HG03460 (cell line): ENCODE measurements around the gene GLUL.
A peak's percentile ranks its signal among the peaks of the same experiment; 100 is the strongest.

Experiments used
- ATAC-seq: cut with Tn5 transposase; IDR thresholded peaks from one replicate; pipeline ENCODE4 v1.9.1; 2021; ENCODE audit not compliant: unreplicated experiment

The GLUL gene

DNA sequence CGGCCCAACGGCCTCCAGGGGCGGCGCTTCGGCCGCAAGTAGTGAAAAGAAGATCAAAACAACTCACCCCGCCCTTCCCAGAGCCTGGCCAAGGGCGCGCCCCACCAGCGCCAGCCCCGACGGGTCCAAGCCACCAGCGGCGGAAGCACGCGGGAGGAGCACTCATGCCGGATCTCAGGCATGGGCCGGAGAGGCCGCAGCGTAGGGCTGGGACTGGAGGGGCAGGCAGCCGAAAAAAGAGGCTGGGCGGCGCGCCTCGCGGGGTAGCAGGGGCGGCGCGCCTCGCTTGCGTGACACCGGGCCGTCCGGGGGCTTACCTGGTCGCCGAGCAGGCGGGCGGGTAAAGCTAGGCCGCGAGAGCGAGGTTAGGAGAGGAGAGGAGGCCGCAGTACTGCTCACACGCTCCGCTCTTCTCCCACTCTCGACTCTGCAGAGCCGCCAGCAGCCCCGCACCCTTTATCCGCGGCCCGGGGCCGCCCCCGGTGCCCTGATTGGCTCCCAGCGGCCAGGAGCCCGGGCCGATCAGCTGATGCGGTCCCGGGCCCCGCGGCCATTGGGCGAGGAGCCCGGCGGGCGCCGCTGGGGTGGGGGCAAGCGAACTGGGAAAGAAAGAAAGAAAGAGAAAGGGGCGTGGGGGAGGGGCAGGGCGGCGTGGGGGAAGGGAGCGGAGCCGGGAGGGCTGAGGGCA is at the start of gene GLUL:
TSS of gene GLUL (minus strand) at position 429 of the 688 bp plus-strand sequence. CDS start 3,053 bp downstream, outside the sequence.
- peak; percentile 65 for ATAC-seq

DNA sequence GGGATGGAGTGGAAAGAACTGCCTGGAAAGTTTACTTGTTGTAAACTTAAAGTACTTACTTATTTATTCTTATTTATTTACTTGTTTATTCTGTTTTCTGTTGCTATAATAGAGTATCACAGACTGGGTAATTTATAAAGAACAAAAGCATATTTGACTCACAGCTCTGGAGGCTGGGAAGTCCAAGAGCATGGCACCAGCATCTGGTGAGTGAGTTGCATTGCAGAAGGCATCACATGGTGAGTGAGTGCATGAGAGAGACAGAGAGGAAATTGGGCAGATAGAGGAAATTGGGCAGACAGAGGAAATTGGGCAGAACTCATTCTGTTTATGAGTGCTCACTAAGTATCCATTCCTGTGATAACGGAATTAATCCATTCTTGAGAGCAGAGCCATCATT is 46.7 kb upstream of the GLUL start:
- ATAC-seq = no peak

DNA sequence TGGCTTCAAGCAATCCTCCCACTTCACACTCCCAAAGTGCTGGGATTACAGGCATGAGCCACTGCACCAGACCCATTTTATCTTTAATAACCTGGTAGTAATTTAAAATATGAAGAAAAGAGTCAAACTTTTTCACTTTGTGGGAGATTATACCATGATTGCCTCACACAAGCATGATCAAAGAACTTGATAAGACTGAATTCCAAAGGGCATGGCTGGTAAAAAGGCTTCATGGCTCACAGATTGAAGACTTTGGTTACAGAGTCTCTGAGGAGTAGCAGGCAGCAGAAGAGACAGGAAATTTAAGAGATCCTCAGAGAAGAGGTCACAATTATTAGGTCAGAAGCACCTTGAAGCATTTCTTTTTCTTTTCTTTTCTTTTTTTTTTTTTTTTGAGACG is 42.0 kb upstream of the GLUL start:
- no peak for ATAC-seq

DNA sequence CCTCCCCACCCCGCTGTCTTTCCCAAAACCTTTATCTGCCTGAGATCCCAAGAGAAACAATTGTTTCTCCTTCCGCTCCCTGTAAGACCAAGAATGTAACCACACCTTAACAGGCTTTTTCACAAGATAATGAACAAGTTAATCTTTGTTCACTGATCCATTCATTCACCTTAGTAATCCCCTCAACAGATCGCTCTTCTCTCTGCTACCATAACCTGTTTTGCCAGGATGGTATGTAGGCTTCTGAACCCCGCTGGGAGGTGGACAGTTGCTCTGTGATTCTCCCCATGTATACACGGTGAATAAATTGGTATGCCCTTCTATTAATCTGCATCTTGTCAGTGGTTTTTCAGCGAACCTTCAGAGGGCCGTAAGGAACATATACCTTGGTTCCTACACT is 39.7 kb upstream of the GLUL start:
- ATAC-seq = no peak

DNA sequence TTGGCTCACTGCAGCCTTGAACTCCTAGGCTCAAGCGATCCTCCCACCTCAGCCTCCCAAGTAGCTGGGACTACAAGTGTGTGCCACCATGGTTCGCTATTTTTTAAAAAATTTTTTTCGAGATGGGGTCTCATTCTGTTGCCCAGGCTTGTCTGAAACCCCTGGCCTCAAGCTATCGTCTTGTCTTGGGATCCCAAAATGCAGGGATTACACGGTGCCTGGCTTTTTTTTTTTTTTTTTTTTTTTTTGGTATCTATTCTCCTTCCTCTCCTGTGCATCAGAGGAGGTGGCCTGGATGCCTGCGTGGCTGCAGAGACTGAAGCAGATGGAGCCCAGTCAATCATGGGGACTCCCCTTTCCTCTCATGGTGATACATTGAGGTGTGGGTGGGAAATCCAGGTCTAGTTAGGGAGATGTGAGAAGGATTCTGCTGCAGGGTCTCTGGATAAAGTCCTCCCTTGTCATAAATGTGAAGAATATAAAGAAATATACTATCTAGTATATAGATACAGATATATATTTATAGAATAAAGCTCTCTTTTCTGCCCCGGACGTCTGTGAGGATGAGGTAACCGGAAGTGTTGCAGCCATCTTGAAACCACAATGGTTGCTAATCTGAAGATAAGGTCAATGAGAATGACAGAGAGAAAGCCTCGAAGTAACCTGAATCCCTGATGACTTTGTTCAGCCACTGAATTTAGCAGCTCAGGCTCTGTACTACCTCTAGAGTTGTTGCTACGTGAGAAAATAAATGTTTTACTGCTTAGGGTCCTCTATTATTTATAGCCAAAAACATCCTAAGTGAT is 38.9 kb upstream of the GLUL start:
- ATAC-seq = no peak

GRCh38 chr1:182428043-182428442 is 36.5 kb upstream of the GLUL start:
- ATAC-seq = no peak

- ATAC-seq = peak; percentile 68
These were observed 35.1 kb upstream of the GLUL start for GRCh38 chr1:182426442-182427430.

DNA sequence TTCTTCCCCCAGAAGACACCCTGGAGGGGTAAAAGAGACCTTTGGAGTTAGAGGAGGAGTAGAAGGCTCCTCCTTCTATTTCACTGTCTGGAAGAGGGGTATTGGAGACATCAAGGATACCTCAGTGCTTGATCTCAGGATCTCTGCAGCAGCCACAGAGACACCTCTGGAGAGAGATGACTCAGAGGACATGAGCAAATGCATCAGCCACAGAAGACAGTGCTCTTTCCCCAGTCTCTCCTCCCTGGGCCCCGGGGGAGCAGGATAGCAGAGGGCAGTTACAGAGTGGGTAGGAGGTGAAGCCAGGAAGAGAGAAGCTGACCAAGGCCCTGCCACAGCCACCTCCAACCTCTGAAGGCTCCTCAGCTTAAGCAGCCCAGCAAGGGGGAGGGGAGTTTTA is 24.2 kb upstream of the GLUL start:
- no peak for ATAC-seq

DNA sequence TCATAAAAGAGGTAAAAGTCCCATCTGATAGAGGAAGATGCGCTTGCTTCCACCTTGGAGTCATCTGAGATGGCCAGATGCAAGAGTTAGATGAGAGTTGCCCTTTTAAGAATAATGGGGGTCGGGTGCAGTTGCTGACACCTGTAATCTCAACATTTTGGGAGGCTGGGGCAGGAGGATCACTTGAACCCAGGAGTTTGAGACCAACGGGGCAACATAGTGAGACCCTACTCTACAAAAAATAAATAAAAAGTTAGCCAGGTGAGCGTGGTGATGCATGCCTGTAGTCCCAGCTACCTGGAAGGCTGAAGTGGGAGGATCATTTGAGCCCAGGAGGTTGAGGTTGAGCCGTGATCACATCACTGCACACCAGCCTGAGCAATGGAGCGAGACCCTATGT is 22.4 kb upstream of the GLUL start:
- no peak for ATAC-seq

DNA sequence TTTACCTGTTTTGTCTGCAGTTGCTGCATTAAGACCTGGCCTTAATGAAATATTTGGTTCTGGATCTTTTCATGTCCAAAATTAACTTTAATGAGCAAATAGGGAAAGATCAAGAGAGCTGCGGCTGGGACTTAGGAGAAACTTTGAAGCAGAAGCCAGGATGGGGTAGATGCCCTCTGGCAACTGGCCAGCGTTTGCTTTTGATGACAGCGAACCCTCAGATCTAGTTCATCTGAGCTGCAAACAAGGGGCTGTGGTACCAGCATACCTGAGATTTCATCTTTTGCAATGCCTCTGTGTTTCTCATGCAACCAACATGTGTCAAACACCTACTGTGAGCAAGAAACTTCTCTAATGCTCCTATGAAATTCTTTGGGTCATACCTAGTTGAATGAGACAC is 21.9 kb upstream of the GLUL start:
- no peak for ATAC-seq

- no peak for ATAC-seq
These were observed 19.2 kb upstream of the GLUL start for GRCh38 chr1:182410620-182411273.

DNA sequence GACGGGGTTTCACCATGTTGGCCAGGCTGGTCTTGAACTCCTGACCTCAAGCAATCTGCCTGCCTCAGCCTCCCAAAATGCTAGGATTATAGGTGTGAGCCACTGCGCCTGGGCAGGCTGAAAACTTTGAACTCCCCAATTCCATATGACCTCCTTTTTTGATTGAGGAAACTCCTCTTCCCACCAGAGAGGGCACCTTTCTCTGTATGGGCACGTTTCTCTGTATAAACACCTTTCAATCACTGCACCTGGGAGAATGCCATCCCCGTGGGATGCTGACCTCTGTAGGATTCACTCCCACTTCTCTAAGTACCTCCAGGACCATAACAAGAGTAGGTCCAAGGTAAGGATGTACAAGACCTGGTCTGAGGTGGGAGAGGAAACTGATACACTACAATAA is 18.5 kb upstream of the GLUL start:
- ATAC-seq = no peak

GRCh38 chr1:182408435-182409075 is 17.0 kb upstream of the GLUL start:
- ATAC-seq = no peak

- ATAC-seq = no peak
These were observed 16.1 kb upstream of the GLUL start for GRCh38 chr1:182407724-182408123.

- ATAC-seq = no peak
These were observed 14.4 kb upstream of the GLUL start for GRCh38 chr1:182406012-182406411.

- no peak for ATAC-seq
These were observed 14.0 kb upstream of the GLUL start for GRCh38 chr1:182405578-182405977.

- no peak for ATAC-seq
These were observed 13.2 kb upstream of the GLUL start for GRCh38 chr1:182404781-182405180.

- ATAC-seq = no peak
These were observed 9.0 kb upstream of the GLUL start, which contains the start of gene TEDDM1 for GRCh38 chr1:182400567-182400966. TEDDM1 (minus strand) TSS chr1:182400667; CDS start chr1:182400485, 182 bp downstream.

- ATAC-seq = no peak
These were observed 6.2 kb upstream of the GLUL start for GRCh38 chr1:182397653-182398393.
